NCI-H82 (cell line): ENCODE data around the gene INTS11.

Experiments used
- DNase-seq: peaks from one replicate; lab custom pipeline; 2025; lab: John Stamatoyannopoulos, UW

Gene INTS11

GRCh38 chr1:1312450-1313314, 11.8 kb downstream of the INTS11 start:
- DNase-seq, result no peak

- DNase-seq, result no peak
These were observed 13.1 kb downstream of the INTS11 start for GRCh38 chr1:1311107-1312104.

GRCh38 chr1:1310476-1311053, 13.9 kb downstream of the INTS11 start:
- no peak for DNase-seq

DNA sequence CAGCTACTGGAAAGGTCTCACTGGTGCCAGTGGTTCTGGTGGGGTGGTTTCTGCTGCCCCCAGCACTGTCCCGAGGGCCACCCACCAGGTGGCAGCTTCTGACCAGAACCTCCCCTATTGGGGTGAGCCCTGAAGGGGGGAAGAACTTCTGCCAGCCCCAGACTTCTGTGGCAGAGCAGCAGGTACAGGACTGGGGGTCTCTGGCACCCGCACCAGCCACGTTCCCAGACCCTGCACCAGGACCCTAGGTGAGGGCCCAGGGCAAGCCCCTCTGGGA, 14.4 kb downstream of the INTS11 start:
- no peak for DNase-seq

GRCh38 chr1:1309251-1310108, 15.0 kb downstream of the INTS11 start:
- peak; percentile 69 for DNase-seq

GRCh38 chr1:1308756-1309250, 15.7 kb downstream of the INTS11 start:
- no peak for DNase-seq

DNA sequence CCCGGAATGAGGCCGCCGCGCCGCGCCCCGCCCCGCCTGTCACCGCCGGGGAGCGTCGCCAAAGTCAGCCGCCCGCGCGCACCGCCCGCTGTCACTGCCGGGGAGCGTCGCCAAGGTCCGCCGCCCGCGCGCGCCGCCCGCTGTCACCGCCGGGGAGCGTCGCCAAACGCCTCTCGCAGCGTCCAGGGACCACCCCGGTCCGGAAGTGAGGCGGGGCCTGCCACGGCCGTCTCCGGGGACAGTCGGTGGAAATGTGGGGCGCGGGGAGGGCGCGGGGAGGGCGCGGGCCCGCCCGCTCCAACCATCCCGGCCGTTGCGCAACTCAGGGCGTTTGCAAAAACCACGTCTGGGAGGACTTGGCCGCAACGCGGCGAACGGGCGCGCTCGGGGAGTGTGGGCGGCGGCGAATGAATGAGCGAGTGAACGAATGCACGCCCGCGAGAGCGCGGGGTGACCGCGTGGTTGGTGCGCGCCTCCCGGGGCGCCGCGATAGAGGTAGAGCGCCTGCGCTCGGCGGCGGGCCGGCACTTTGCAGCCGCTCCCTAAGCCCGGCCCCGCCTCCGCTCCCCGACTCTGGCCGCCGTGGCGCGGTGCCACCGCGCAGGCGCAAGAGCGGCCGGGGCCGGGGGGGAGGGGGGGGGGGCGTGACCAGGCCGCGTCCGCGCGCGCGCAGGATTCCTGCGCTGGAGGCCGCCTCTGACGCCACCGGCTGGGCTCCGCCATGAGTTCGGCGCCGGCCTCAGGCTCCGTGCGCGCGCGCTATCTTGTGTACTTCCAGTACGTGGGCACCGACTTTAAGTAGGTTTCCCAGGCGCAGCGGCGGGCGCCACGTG, 16.3 kb downstream of the INTS11 start, which contains the start of the genes ACAP3 and PUSL1:
Gene ACAP3 (minus strand): TSS at position 8 of the 833 bp plus-strand sequence. CDS start 115 bp downstream, outside the sequence.
Gene PUSL1 (plus strand): TSS at position 675 of the 833 bp plus-strand sequence. CDS start 47 bp downstream, at position 722.
- peak; percentile 96 for DNase-seq

GRCh38 chr1:1307261-1307922, 17.1 kb downstream of the INTS11 start:
- DNase-seq, result peak; percentile 53

DNA sequence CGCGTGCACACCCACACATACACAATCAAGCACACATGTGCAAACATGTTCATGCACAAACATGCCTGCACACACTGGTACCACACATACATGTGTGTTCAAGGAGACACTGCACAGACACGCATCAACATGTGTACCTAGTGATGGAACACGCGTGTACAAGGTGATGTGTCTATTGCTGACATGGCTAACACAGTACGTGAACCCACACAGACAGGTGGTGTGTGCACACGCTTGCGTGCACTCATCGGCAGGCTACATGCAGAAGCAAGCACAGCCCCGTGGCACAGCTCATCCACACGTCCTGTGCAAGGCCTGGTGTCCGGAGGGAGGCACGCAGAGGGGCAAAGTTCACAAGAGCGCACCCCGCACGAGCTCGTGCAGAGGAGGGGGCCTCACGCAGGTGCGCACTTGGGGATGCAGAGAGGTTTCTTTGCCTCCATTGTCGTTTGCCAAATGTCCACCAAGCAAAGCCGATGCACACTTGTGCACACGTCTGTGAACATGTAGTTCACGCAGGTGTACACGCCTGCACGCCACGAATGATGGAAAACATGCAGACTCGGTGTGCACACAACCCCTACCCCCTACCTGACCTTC, 17.7 kb downstream of the INTS11 start:
- DNase-seq, result no peak

GRCh38 chr1:1306070-1306660, 18.3 kb downstream of the INTS11 start:
- peak; percentile 79 for DNase-seq

DNA sequence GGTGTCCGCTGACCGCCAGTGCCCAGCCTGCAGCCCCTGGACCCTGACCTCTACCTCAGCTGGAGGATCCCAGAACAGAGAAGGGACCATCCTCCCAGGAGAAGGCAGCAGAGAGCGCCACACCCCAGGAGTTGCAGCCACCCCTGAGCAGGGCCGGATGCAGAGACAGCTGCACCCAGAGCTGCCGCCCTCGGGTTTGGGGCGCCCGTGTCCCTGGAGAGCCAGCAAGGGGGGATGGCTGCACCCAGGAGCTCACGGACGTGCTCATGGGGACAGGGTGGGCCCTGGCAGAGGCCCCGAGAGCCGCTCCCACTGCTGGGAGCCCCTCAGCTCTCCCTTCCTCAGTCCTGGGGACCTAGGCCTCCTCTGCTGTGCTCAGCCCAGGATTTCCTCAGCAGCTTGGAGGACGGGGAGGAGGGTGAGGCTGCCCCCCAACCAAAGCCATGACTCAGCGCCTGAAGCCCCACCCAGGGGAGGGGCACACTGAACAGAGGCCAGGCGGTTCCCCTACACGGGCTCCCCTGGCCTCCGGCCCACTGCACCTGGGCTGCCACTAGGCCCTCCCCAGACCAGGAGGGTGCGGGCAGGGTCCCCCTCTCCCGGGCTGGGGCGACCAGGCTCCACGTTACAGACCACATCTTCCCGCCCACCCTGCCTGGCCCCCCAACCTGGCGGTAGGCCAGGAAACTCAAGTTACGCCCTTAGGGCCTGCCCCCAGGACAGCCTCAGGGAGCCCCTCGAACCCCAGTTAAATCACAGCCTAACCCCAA, 19.0 kb downstream of the INTS11 start:
- peak; percentile 96 for DNase-seq

GRCh38 chr1:1304331-1305299, 19.8 kb downstream of the INTS11 start:
- peak; percentile 99 for DNase-seq

DNA sequence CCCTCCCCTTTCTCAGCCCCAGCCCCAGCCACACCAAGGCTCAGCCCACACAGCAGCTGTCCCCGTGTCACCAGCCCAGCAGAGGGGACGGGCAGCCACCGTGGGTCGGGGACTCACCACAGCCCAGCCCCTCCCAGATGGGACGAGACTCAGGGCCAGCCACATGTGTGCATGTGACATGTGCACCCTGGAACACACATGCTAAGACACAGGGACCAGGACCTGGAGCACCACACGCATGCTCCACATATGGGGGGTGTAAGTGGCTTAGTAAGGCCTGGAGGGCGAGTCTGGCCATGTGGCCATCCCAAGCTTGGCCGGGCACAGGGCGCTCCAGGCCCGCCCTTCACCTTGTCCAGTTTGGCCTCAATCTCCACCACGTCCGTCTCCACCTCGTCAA, 20.7 kb downstream of the INTS11 start:
- peak; percentile 61 for DNase-seq

DNA sequence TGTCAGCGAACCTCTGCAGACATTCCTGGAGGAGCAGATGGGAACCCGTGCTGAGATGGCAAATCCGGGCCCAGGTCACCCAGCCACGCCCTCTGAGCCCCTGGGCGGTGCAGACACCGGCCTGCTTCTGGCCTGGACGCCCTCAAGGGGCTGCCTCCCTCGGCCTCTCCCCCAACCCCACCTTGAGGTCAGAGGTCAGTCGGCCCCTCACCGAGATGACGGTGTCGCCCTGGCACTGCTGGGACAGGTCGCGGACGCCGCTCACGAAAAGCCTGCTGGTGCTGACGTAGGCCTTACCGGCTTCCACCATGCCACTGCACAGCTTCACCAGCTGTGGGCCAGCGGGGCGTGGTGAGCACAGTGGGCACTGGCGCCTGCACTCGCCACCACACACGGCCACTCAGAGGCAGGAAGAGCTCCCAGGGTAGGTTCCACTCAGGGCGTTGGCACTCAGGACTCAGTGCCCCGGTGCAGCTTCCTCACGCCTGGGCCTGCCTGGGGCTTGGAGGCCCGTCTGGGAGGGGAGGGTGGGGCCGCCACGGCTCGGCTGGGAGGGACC, 21.4 kb downstream of the INTS11 start:
- peak; percentile 83 for DNase-seq

- DNase-seq, result peak; percentile 46
These were observed 22.4 kb downstream of the INTS11 start for GRCh38 chr1:1302006-1302430.

DNA sequence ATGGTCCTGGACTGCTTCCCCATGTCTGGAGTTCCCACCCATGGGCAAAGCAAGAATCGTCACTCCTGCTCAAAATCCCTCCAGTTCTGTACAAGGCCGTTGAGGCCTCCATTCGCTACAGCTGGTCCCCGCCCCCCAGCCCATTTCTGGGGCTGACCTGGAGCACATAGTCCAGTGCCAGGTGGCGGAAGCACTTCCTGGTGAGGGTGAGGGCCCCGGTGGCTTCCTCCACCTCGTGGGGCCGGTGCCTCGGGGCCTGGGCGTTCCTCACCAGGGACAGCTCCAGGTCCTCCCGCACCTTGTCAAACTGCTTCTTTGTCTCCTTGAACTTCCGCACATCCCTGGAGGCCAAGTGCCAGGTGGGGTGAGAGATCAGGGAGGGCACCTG, 24.1 kb downstream of the INTS11 start:
- no peak for DNase-seq
